ENCODE data around the gene CYP39A1. TPM values are rescaled to one million over a fixed set of nuclear protein-coding genes. Genes with fewer than 3 reads are reported as not detected.

The CYP39A1 gene
- total and polyA plus RNA-seq, 9 of the 15 experiments (the other 6 are each of a cell fraction or from before 2014, with no cell fraction given), result not detected

GRCh38 chr6:46507426-46507825, 145.2 kb downstream of the CYP39A1 start (continued):
- TF ChIP-seq STAT6 (CRISPR knock-in tag; IDR thresholded peaks at IDR 0.05) (no peak), PTRF (tag; IDR thresholded peaks at IDR 0.05) (no peak), ZNF766 (CRISPR knock-in tag; conservative IDR thresholded peaks at IDR 0.05) (no peak), ZNF668 (CRISPR knock-in tag; IDR thresholded peaks at IDR 0.05) (no peak), ZNF395 (CRISPR knock-in tag; IDR thresholded peaks at IDR 0.05) (no peak), KDM1A (IDR thresholded peaks at IDR 0.05) (no peak)

All from K562 (cell line).